HG03280 (cell line): ENCODE data around the gene TUBA1C.
"Not testable (repeated sequence)": the region's sequence is repeated elsewhere in the genome, so short reads cannot be mapped to it uniquely, and the experiment has no call there.

Experiments used
- ATAC-seq: cut with Tn5 transposase; IDR thresholded peaks from one replicate; pipeline ENCODE4 v1.9.1; 2021; ENCODE audit warnings: mild to moderate bottlenecking, moderate library complexity; ENCODE audit not compliant: unreplicated experiment

TUBA1C gene

DNA sequence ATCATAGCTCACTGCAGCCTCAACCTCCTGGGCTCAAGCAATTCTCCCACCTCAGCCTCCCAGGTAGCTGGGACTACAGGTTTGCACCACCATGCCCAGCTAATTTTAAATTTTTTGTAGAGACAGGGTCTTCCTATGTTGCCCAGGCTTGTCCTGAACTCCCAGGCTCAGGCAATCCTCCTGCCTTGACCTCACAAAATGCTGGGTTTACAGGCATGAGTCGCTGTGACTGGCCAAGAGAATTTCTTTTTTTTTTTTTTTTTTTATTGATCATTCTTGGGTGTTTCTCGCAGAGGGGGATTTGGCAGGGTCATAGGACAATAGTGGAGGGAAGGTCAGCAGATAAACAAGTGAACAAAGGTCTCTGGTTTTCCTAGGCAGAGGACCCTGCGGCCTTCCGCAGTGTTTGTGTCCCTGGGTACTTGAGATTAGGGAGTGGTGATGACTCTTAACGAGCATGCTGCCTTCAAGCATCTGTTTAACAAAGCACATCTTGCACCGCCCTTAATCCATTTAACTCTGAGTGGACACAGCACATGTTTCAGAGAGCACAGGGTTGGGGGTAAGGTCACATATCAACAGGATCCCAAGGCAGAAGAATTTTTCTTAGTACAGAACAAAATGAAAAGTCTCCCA is 18.0 kb downstream of the TUBA1C start:
- not testable (repeated sequence) for ATAC-seq

DNA sequence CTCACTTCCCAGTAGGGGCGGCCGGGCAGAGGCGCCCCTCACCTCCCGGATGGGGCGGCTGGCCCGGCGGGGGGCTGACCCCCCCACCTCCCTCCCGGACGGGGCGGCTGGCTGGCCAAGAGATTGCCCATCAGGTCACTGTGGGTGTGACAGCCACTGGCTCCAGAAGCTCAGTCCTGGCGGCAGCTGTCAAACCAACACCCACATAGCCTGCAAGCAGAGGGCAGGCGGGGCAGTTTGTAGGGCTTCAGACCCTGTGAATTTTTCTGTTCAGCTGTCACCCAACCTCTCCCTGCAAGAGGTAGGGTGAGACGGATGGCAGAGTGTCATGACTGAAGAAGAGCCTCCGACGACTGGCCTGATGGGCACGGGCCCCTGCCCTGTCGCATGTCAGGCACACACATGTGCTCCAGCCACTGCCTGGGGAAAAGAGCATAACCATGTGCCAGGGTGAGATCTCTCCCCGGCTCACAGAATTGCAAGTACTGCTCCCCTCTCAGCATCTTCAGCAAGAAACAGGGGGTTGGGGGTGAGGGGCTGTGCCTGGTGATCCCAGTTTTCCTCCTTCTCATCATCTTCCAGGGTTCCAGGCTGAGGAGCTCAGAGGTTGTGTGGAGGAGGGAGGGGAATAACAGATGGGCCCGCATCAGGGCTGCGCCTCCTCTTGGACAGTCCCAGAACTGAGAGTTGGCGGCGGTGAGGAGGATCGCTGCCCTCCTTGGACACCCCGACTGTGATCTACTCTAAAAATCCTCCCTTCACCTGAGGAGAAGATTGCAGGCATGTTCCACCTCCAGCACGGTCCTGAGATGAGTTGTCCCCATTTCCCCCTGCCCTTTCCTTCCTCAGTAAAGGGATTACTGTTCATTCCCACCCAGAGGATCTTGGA is 18.9 kb downstream of the TUBA1C start:
- ATAC-seq = no peak

DNA sequence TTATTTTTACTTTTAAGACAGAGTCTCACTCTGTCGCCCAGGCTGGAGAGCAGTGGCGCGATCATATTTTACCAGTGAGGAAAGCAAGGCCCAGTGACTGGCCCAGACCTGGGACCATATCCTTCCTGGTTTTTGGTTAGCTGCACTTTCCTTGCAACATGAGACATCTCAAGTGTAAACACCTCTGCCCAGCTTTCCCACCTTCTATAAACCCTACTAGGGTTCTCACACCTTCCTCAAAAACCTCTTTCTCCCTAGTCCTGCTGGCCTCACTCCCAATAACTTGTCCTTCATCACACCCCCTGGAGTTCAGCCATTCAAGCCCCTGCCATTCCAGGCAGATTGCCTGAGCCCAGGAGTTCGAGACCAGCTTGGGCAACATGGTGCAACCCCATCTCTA is 19.8 kb downstream of the TUBA1C start:
- ATAC-seq = no peak

- no peak for ATAC-seq
These were observed 23.0 kb downstream of the TUBA1C start for GRCh38 chr12:49287876-49288275.

DNA sequence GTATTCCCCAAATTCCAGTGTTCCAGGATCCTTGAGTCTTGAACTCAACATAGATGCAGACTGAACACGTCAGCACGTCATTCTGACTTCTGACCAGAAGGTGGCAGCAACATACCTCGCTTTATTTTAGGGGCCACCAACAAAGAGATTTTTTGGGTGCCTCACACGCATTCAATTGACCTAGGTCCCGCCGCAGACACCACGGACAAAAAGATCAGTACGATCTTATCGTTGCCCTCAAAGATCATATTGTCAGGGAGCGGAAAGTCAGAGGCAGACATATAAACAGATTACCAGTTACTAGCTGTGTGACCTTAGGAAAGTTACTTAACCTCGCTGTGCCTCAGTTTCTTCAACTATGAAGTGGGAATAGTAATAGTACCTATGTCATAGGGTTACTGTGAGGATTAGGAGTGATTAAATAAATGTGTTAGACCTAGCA is 23.6 kb downstream of the TUBA1C start:
- ATAC-seq = no peak

DNA sequence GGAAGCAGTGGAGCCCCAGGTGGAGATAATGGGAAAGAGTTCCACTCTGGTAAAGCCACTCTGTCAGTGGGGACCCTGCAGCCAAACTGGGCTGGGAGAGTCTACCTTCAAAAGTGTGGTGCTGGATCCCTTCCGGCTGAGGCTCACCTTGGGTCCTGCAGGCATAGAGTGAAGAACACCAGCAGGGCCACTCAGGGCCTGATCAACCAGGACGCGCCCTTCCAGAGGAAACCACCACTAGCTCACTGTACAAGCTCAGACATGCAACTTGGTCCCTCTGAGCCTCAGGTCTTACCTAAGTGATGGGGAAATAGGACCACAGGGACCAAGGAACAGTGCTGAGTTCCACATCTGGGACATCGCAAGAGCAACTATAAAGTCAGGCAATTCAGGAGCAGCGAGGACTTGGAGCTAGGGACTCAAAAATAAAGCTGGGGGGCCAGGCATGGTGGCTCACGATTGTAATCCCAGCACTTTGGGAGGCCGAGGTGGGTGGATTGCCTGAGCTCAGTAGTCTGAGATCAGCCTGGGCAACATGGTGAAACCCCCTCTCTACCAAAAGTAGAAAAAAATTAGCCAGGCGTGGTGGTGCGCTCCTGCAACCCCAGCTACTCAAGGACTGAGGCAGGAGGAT is 24.2 kb downstream of the TUBA1C start:
- ATAC-seq = no peak

GRCh38 chr12:49292729-49293055 is 27.8 kb downstream of the TUBA1C start:
- ATAC-seq = no peak

GRCh38 chr12:49293056-49293956 is 28.4 kb downstream of the TUBA1C start:
- ATAC-seq = no peak

GRCh38 chr12:49294086-49294803 is 29.4 kb downstream of the TUBA1C start:
- ATAC-seq = no peak

GRCh38 chr12:49294804-49295081 is 29.9 kb downstream of the TUBA1C start:
- no peak for ATAC-seq

DNA sequence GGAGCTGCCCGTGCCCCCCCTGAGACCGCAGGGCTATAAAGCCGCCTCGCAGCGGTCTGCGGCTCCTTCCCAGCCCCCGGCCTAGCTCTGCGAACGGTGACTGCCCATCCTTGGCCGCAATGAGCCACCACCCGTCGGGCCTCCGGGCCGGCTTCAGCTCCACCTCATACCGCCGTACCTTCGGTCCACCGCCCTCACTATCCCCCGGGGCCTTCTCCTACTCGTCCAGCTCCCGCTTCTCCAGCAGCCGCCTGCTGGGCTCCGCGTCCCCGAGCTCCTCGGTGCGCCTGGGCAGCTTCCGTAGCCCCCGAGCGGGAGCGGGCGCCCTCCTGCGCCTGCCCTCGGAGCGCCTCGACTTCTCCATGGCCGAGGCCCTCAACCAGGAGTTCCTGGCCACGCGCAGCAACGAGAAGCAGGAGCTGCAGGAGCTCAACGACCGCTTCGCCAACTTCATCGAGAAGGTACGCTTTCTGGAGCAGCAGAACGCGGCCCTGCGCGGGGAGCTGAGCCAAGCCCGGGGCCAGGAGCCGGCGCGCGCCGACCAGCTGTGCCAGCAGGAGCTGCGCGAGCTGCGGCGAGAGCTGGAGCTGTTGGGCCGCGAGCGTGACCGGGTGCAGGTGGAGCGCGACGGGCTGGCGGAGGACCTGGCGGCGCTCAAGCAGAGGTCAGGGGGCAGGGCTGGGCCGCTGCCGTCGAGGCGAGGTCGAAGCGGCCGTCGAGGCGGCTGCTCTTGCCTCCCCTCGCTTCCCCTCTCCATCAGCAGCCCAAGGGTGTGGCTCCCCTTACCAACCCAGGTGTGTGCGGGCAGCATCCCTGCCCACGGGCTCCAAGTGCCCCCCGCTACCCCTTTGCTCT is 30.4 kb downstream of the TUBA1C start, which contains the start of gene PRPH:
Gene PRPH, plus strand, starts transcription at position 66 of the 855 bp plus-strand sequence. Its CDS starts 54 bp downstream, at position 120.
- ATAC-seq = no peak

DNA sequence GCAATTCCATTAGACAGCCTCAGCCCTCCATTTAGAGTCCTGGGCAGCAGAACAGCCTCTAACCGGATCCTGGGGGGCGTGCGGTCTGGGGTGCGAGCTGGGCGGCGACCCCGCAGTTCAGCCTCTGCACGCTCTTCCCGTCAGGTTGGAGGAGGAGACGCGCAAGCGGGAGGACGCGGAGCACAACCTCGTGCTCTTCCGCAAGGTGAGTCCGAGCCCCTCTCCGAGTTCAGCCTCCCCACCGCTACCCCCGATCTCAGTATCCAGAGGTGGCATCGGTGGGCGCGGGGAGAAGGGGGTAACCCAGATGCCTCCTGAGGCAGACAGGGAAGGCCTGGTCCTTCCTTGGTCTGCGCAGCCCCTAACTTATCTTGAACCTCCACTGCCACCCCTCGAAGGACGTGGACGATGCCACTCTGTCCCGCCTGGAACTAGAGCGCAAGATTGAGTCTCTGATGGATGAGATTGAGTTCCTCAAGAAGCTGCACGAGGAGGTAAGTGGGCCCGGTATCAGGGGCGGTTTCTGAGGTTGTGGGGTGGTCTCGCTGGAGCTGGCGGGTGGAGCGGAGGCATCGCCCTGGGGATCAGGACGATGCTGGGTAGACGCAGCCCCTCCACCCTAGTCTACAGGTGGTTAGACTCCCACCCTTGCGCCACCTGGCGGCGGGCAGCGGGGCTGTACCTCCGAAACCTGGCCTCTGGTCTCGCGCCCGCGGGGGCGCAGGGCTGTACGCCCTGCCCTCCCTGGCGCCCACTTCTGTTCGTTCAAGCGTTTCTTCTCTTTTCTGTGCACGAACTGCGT is 31.4 kb downstream of the TUBA1C start:
- ATAC-seq = peak; percentile 41

DNA sequence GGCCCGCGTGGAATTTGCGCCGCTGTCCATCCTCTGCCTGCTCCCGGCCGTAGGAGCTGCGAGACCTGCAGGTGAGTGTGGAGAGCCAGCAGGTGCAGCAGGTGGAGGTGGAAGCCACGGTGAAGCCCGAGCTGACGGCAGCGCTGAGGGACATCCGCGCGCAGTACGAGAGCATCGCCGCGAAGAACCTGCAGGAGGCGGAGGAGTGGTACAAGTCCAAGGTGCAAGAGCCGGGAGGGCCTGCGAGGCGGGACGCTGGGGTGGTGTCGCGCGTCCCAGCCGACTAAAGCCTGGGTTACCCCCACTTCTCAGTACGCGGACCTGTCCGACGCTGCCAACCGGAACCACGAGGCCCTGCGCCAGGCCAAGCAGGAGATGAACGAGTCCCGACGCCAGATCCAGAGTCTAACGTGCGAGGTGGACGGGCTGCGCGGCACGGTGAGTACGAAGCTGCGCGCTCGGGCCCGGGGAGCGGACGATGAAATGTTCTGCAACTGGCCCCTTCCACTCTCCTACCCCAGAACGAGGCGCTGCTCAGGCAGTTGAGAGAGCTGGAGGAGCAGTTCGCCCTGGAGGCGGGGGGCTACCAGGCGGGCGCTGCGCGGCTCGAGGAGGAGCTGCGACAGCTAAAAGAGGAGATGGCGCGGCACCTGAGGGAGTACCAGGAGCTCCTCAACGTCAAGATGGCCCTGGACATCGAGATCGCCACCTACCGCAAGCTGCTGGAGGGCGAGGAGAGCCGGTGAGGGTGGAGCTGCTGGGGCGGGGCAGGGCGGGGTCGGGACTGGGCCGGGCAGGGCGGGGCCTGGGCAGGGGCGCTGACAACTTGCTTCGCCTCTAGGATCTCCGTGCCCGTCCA is 32.2 kb downstream of the TUBA1C start:
- ATAC-seq = no peak

- no peak for ATAC-seq
These were observed 32.8 kb downstream of the TUBA1C start for GRCh38 chr12:49297695-49298060.

DNA sequence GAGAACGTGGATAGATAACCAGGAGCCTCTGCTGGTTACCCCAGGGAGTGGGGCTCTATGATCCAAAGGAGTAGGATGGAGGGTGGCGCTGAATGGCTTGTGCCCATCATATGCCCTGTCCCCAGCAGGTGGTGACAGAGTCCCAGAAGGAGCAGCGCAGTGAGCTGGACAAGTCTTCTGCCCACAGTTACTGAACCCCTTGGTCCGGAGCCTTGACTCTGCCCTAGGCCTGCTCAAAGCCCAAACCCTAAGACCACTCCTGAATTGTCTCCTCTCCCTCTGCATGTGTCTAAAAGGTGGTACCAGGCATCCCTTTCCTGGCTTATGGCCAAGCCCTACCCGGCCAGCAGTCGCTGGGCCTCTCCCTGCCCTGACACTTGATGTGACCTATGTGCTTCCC is 33.3 kb downstream of the TUBA1C start:
- no peak for ATAC-seq

DNA sequence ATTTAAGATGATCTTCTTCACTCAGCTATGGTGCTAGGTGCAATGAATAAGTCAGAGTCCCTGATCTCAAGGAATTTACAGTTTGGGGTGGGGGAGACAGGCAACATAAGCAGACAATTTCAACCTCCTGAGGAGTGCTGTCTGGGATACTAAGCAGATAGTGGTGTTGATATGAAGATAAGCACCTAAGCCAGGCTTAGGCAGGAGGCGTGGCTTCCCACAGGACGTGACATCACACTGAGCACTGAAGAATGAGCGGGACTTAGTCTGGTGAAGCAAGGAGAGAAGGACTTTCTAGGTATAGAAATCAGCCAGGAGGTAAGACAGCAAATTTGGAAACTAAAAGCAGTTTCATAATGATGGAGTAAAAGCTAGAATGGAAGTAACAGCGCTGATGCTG is 36.9 kb downstream of the TUBA1C start:
- no peak for ATAC-seq

GRCh38 chr12:49304161-49304560 is 39.3 kb downstream of the TUBA1C start:
- no peak for ATAC-seq
